Measurements from ENCODE around the gene NOXA1.
"Not testable (repeated sequence)": the region's sequence is repeated elsewhere in the genome, so short reads cannot be mapped to it uniquely, and the experiment has no call there.

Gene NOXA1

GRCh38 chr9:137465000-137465719, 42.0 kb downstream of the NOXA1 start:
- Histone ChIP-seq H3K27me3 (replicated peaks) (no peaks in the 10 kb centered on the region), H3K36me3 (replicated peaks) (no peaks in the 10 kb centered on the region), H3K4me3 (ENCODE audit: low read depth, low read length) (no peak overlapping the region), H3K27ac (no peak overlapping the region)
- in situ Hi-C loops (cut with HindIII; ENCODE audit: low pct_ligation_motif_present, low sequenced_read_pairs): no loop called here
- no peak for DNase-seq
- TF ChIP-seq CTCF (IDR thresholded peaks at IDR 0.05; ENCODE audit: low read depth, low read length, missing control alignments): no peak

GRCh38 chr9:137465720-137466388, 42.7 kb downstream of the NOXA1 start:
- no peak for TF ChIP-seq CTCF (IDR thresholded peaks at IDR 0.05; ENCODE audit: low read depth, low read length, missing control alignments)
- H3K27ac ChIP-seq: no peak overlapping the region
- H3K27me3 ChIP-seq (replicated peaks): no peaks in the 10 kb centered on the region
- H3K36me3 ChIP-seq (replicated peaks): no peaks in the 10 kb centered on the region
- in situ Hi-C loops (cut with HindIII; ENCODE audit: low pct_ligation_motif_present, low sequenced_read_pairs): no loop called here
- DNase-seq: no peak
- no peak overlapping the region for H3K4me3 ChIP-seq (ENCODE audit: low read depth, low read length)

- H3K27ac ChIP-seq; H3K27me3 ChIP-seq (replicated peaks); H3K36me3 ChIP-seq (replicated peaks); in situ Hi-C loops (cut with HindIII; ENCODE audit: low pct_ligation_motif_present, low sequenced_read_pairs); DNase-seq; H3K4me3 ChIP-seq (ENCODE audit: low read depth, low read length): not testable (repeated sequence)
These were observed 43.3 kb downstream of the NOXA1 start for GRCh38 chr9:137466389-137467085.

- Histone ChIP-seq H3K27me3 (replicated peaks) (no peaks in the 10 kb centered on the region), H3K4me3 (ENCODE audit: low read depth, low read length) (no peak overlapping the region), H3K36me3 (replicated peaks) (no peaks in the 10 kb centered on the region), H3K27ac (no peak overlapping the region)
- no peak for DNase-seq
- no peak for TF ChIP-seq CTCF (IDR thresholded peaks at IDR 0.05; ENCODE audit: low read depth, low read length, missing control alignments)
- in situ Hi-C loops (cut with HindIII; ENCODE audit: low pct_ligation_motif_present, low sequenced_read_pairs): no loop called here
These were observed 44.0 kb downstream of the NOXA1 start for GRCh38 chr9:137467161-137467581.

GRCh38 chr9:137467896-137468295, 44.7 kb downstream of the NOXA1 start:
- Histone ChIP-seq H3K36me3 (replicated peaks) (no peaks in the 10 kb centered on the region), H3K27me3 (replicated peaks) (no peaks in the 10 kb centered on the region), H3K27ac (no peak overlapping the region), H3K4me3 (ENCODE audit: low read depth, low read length) (no peak overlapping the region)
- no peak for DNase-seq
- TF ChIP-seq CTCF (IDR thresholded peaks at IDR 0.05; ENCODE audit: low read depth, low read length, missing control alignments): no peak
- in situ Hi-C loops (cut with HindIII; ENCODE audit: low pct_ligation_motif_present, low sequenced_read_pairs): no loop called here

GRCh38 chr9:137470785-137471184, 47.6 kb downstream of the NOXA1 start:
- Histone ChIP-seq H3K36me3 (replicated peaks) (no peaks in the 10 kb centered on the region), H3K27me3 (replicated peaks) (no peaks in the 10 kb centered on the region), H3K27ac (no peak overlapping the region), H3K4me3 (ENCODE audit: low read depth, low read length) (no peak overlapping the region)
- TF ChIP-seq CTCF (IDR thresholded peaks at IDR 0.05; ENCODE audit: low read depth, low read length, missing control alignments): no peak
- no peak for DNase-seq
- in situ Hi-C loops (cut with HindIII; ENCODE audit: low pct_ligation_motif_present, low sequenced_read_pairs): no loop called here

All from brain microvascular endothelial cell (primary cell).